GM23338 (cell line): ENCODE data around the gene EXOSC5. TPM values are rescaled to one million over a fixed set of nuclear protein-coding genes. Genes with fewer than 3 reads are reported as not detected.

Source experiments
- ATAC-seq: fragments of 200-7000 bp; cut with Tn5 transposase; 3 replicates; pipeline ENCODE4 v1.9.1; 2020
- DNase-seq: peaks from one replicate; pipeline ENCODE4 v3.0.0-alpha.2; 2015; ENCODE audit warnings: low spot score
- H2AFZ ChIP-seq: fragments of 200-600 bp; sonication (generic); 2 replicates; pipeline ENCODE4 v1.8.0; 2016; ENCODE audit warnings: antibody characterized with exemption, mild to moderate bottlenecking, moderate library complexity
- H3F3A ChIP-seq: fragments of 200-600 bp; sonication (generic); replicated peaks from 2 replicates; pipeline ENCODE4 v1.8.0; 2017; ENCODE audit warnings: antibody characterized with exemption, mixed run types, low read depth
- H3K27ac ChIP-seq: fragments of 200-600 bp; sonication (generic); 2 replicates; pipeline ENCODE4 v1.6.1; 2016; ENCODE audit warnings: low read depth
- H3K27me3 ChIP-seq: fragments of 200-600 bp; sonication (generic); 2 replicates; pipeline ENCODE4 v1.8.0; 2016; ENCODE audit warnings: mild to moderate bottlenecking, mixed run types, moderate library complexity; ENCODE audit not compliant: insufficient read depth
- H3K36me3 ChIP-seq: fragments of 200-600 bp; sonication (generic); 2 replicates; pipeline ENCODE4 v1.8.0; 2016; ENCODE audit warnings: mild to moderate bottlenecking; ENCODE audit not compliant: insufficient read depth
- H3K4me1 ChIP-seq: fragments of 200-600 bp; sonication (generic); 2 replicates; pipeline ENCODE4 v1.8.0; 2016; ENCODE audit warnings: mild to moderate bottlenecking, moderate library complexity; ENCODE audit not compliant: insufficient read depth
- H3K4me2 ChIP-seq: fragments of 200-600 bp; sonication (generic); 2 replicates; pipeline ENCODE4 v1.7.1; 2017; ENCODE audit warnings: mixed run types
- H3K4me3 ChIP-seq: fragments of 200-600 bp; sonication (generic); 2 replicates; pipeline ENCODE4 v1.6.1; 2016; ENCODE audit warnings: mixed run types
- H3K79me2 ChIP-seq: fragments of 200-600 bp; sonication (generic); replicated peaks from 2 replicates; pipeline ENCODE4 v1.8.0; 2017; ENCODE audit warnings: mild to moderate bottlenecking; ENCODE audit not compliant: insufficient read depth
- H3K9me2 ChIP-seq: fragments of 200-600 bp; sonication (generic); 2 replicates; pipeline ENCODE4 v1.8.0; 2017; ENCODE audit not compliant: insufficient read depth
- H4K20me1 ChIP-seq: fragments of 200-600 bp; sonication (generic); replicated peaks from 2 replicates; pipeline ENCODE4 v1.8.0; 2017; ENCODE audit warnings: mild to moderate bottlenecking; ENCODE audit not compliant: insufficient read depth
- H3K27ac Mint-ChIP-seq: 2 replicates; pipeline ENCODE4 v1.8.0; 2020; ENCODE audit warnings: inconsistent platforms, mild to moderate bottlenecking, moderate library complexity, mixed read lengths
- H3K27me3 Mint-ChIP-seq: 3 replicates; pipeline ENCODE4 v1.8.0; 2022; ENCODE audit warnings: low read depth, mild to moderate bottlenecking, moderate library complexity, mixed read lengths, inconsistent platforms; ENCODE audit not compliant: insufficient read depth, poor library complexity
- H3K36me3 Mint-ChIP-seq: 3 replicates; pipeline ENCODE4 v1.8.0; 2021; ENCODE audit warnings: low read depth, mild to moderate bottlenecking, inconsistent platforms, moderate library complexity, mixed read lengths
- H3K4me1 Mint-ChIP-seq: 3 replicates; pipeline ENCODE4 v1.8.0; 2020; ENCODE audit warnings: mild to moderate bottlenecking, inconsistent platforms, mixed read lengths
- H3K4me3 Mint-ChIP-seq: 3 replicates; pipeline ENCODE4 v1.8.0; 2021; ENCODE audit warnings: moderate library complexity, mild to moderate bottlenecking, inconsistent platforms, mixed read lengths
- H3K9me3 Mint-ChIP-seq: 3 replicates; pipeline ENCODE4 v1.8.0; 2020; ENCODE audit warnings: moderate library complexity, mild to moderate bottlenecking, inconsistent platforms, mixed read lengths
- CTCF ChIP-seq, 2 experiments: fragments of 200-600 bp in 1 of 2; sonication (generic) in 1 of 2; conservative IDR thresholded peaks; 2 replicates each; pipeline versions ENCODE4 v1.5.1 to v1.6.1; 2016 to 2017; ENCODE audit warnings: antibody characterized with exemption in 2 of 2, low read depth in 2 of 2, mild to moderate bottlenecking in 2 of 2, moderate library complexity in 1 of 2
- ETS1 ChIP-seq: IDR thresholded peaks from 2 replicates; pipeline ENCODE4 v1.6.1; 2016; ENCODE audit warnings: antibody characterized with exemption
- ZNF114 ChIP-seq: fragments of 250-450 bp; sonication (Bioruptor Pico); IDR thresholded peaks from 2 replicates; pipeline ENCODE4 v1.5.0; 2020; ENCODE audit warnings: mild to moderate bottlenecking, moderate library complexity
- ZNF462 ChIP-seq: fragments of 250-450 bp; sonication (Bioruptor Pico); IDR thresholded peaks from 2 replicates; pipeline ENCODE4 v1.5.0; 2020; ENCODE audit warnings: mild to moderate bottlenecking, moderate library complexity
- polyA plus RNA-seq: library from polyadenylated mRNA; unstranded; fragments of >200 nt; fragmentation: Nextera tagmentation; extraction: Ambion mirVana; gene quantifications from 2 replicates; pipeline ENCODE4 v1.2.1, GENCODE V29; 2016
- total RNA-seq: library from RNA; depleted of rRNA; stranded (reverse); fragments of >200 nt; shearing (Covaris generic); gene quantifications from 2 replicates; pipeline ENCODE4 v1.2.3, GENCODE V29; 2014

The EXOSC5 gene
- total and polyA plus RNA-seq, 2 experiments from 2014 or later, result 65.1 to 125 TPM

- no peak for TF ChIP-seq ZNF462 (CRISPR knock-in tag)
- TF ChIP-seq ZNF114 (CRISPR knock-in tag), result no peak
These were observed 53.0 kb downstream of the EXOSC5 start (continued) for GRCh38 chr19:41344162-41344561.

GRCh38 chr19:41341669-41342490 lies 55.3 kb downstream of the EXOSC5 start:
- Histone ChIP-seq H3K4me3 (no peak overlapping the region), H2AFZ (no peak overlapping the region), H3K79me2 (no peaks in the 10 kb centered on the region), H3K4me2 (no peak overlapping the region), H3K9me2 (no peaks in the 10 kb centered on the region), H3K27ac (no peak overlapping the region), H3F3A (no peaks in the 10 kb centered on the region), H4K20me1 (no peaks in the 10 kb centered on the region), H3K27me3 (no peaks in the 10 kb centered on the region), H3K36me3 (no peaks in the 10 kb centered on the region), H3K4me1 (no peaks in the 10 kb centered on the region)
- TF ChIP-seq CTCF (conservative IDR thresholded peaks at IDR 0.05; ENCODE audit: low read depth in 2 of 2) (peak; percentile 41 to 80; a peak in 3 of 4 replicates), ETS1 (no peak)
- ATAC-seq (peak; percentile 95), DNase-seq (peak; percentile 65)
- Mint-ChIP-seq H3K9me3 (no peaks in the 10 kb centered on the region), H3K27ac (no peak overlapping the region), H3K27me3 (peaks cover 7% of the 10 kb centered on the region), H3K36me3 (no peaks in the 10 kb centered on the region), H3K4me1 (no peaks in the 10 kb centered on the region), H3K4me3 (no peak overlapping the region)
